H1 (cell line): ENCODE data around the gene SYF2. TPM values are rescaled to one million over a fixed set of nuclear protein-coding genes. Genes with fewer than 3 reads are reported as not detected.

Experiments
- CTCF ChIA-PET: fragments of 300-600 bp; sonication (Branson Sonifier 250); formaldehyde crosslinking; loops from one replicate; lab custom pipeline; 2021; ENCODE audit not compliant: partially characterized antibody; lab: Charles Lee
- POLR2A ChIA-PET: fragments of 300-600 bp; sonication (Branson Sonifier 250); formaldehyde crosslinking; loops from one replicate; lab custom pipeline; 2021; ENCODE audit warnings: inconsistent platforms; ENCODE audit not compliant: partially characterized antibody; lab: Charles Lee
- DNase-seq, 2 experiments: peaks; one replicate each; pipeline versions ENCODE4 v3.0.0 to v3.0.0-alpha.2; 2010 to 2022; ENCODE audit warnings: low spot score in 2 of 2, low read depth in 1 of 2, mixed read lengths in 1 of 2
- FAIRE-seq: peaks from 2 replicates; lab custom pipeline; 2011; peaks lifted over from hg19 to GRCh38; lab: Jason Lieb, UNC
- H2AFZ ChIP-seq: 2 replicates; pipeline ENCODE4 v1.8.1; 2012; ENCODE audit warnings: low read length, inconsistent platforms
- H2AK5ac ChIP-seq: 2 replicates; pipeline ENCODE4 v1.6.1; 2013; ENCODE audit warnings: low read depth, low read length
- H2BK120ac ChIP-seq: replicated peaks from 2 replicates; pipeline ENCODE3; 2013; ENCODE audit warnings: low read depth, low read length, inconsistent platforms
- H2BK12ac ChIP-seq: 2 replicates; pipeline ENCODE4 v1.6.1; 2013; ENCODE audit warnings: low read depth, low read length
- H2BK15ac ChIP-seq: 2 replicates; pipeline ENCODE4 v1.6.1; 2013; ENCODE audit warnings: low read length
- H2BK20ac ChIP-seq: 2 replicates; pipeline ENCODE4 v1.6.1; 2013; ENCODE audit warnings: low read length
- H2BK5ac ChIP-seq: 2 replicates; pipeline ENCODE4 v1.6.1; 2013; ENCODE audit warnings: low read depth, low read length
- H3K14ac ChIP-seq: 2 replicates; pipeline ENCODE4 v1.6.1; 2013; ENCODE audit warnings: inconsistent platforms; ENCODE audit not compliant: insufficient read length
- H3K18ac ChIP-seq: 2 replicates; pipeline ENCODE4 v1.6.1; 2013; ENCODE audit warnings: low read length; ENCODE audit errors: extremely low read depth
- H3K23ac ChIP-seq: 2 replicates; pipeline ENCODE4 v1.6.1; 2013; ENCODE audit warnings: inconsistent platforms; ENCODE audit not compliant: insufficient read length
- H3K23me2 ChIP-seq: 2 replicates; pipeline ENCODE4 v1.6.1; 2013; ENCODE audit warnings: low read depth, low read length
- H3K27ac ChIP-seq: 2 replicates; pipeline ENCODE4 v1.6.1; 2011; ENCODE audit warnings: low read depth, low read length, inconsistent platforms
- H3K27me3 ChIP-seq, 4 experiments: replicated peaks in 1 of 4; 1 replicate in 1 of 4; 2 replicates in 3 of 4; pipeline versions ENCODE4 v1.6.1 to v1.8.1; 2011 to 2013; ENCODE audit warnings: low read length in 3 of 4, mild to moderate bottlenecking in 3 of 4, inconsistent platforms in 2 of 4, mixed read lengths in 2 of 4, moderate library complexity in 1 of 4; ENCODE audit not compliant: control insufficient read depth in 3 of 4, insufficient read depth in 3 of 4; ENCODE audit errors: extremely low read depth in 1 of 4
- H3K36me3 ChIP-seq, 4 experiments: 2 replicates each; pipeline versions ENCODE4 v1.6.1 to v1.8.1; 2011 to 2013; ENCODE audit warnings: mild to moderate bottlenecking in 4 of 4, low read length in 3 of 4, moderate library complexity in 2 of 4, control low read depth in 1 of 4, inconsistent platforms in 1 of 4; ENCODE audit not compliant: insufficient read depth in 4 of 4, control insufficient read depth in 2 of 4
- H3K4ac ChIP-seq: replicated peaks from 2 replicates; pipeline ENCODE3; 2013; ENCODE audit warnings: low read length, low read depth, mixed read lengths, inconsistent platforms; ENCODE audit not compliant: insufficient read length
- H3K4me1 ChIP-seq, 4 experiments: replicated peaks in 1 of 4; 1 replicate in 1 of 4; 2 replicates in 3 of 4; pipeline versions ENCODE4 v1.6.1 to v1.8.1; 2011 to 2013; ENCODE audit warnings: low read length in 3 of 4, inconsistent platforms in 2 of 4, mixed read lengths in 1 of 4; ENCODE audit not compliant: insufficient read depth in 4 of 4, control insufficient read depth in 3 of 4
- H3K4me2 ChIP-seq, 2 experiments: 2 replicates each; pipeline versions ENCODE4 v1.6.1 to v1.8.1; 2011 to 2013; ENCODE audit warnings: low read depth in 2 of 2, low read length in 2 of 2, control low read depth in 1 of 2, inconsistent platforms in 1 of 2, mild to moderate bottlenecking in 1 of 2; ENCODE audit not compliant: insufficient read depth in 1 of 2
- H3K4me3 ChIP-seq, 4 experiments: fragments of 200-600, 300-600 bp in 1 of 4; sonication (generic), shearing (Covaris generic), sonication (Bioruptor Twin) in 1 of 4; 2 replicates each; pipeline versions ENCODE4 v1.5.1 to v1.8.1; 2011 to 2016; ENCODE audit warnings: low read length in 4 of 4, low read depth in 3 of 4, control low read depth in 2 of 4, inconsistent platforms in 2 of 4, mild to moderate bottlenecking in 2 of 4, mixed read lengths in 1 of 4, moderate library complexity in 1 of 4; ENCODE audit not compliant: insufficient read depth in 2 of 4; ENCODE audit errors: extremely low read depth in 1 of 4
- H3K56ac ChIP-seq: replicated peaks from 2 replicates; pipeline ENCODE3; 2013; ENCODE audit warnings: low read depth, mild to moderate bottlenecking, mixed read lengths, low read length, inconsistent platforms; ENCODE audit not compliant: insufficient read length
- H3K79me1 ChIP-seq: 2 replicates; pipeline ENCODE4 v1.6.1; 2013; ENCODE audit warnings: low read depth, low read length, control low read depth
- H3K79me2 ChIP-seq, 2 experiments: 2 replicates each; pipeline versions ENCODE4 v1.6.1 to v1.8.1; 2012 to 2013; ENCODE audit warnings: low read length in 2 of 2, mild to moderate bottlenecking in 2 of 2, inconsistent platforms in 1 of 2; ENCODE audit not compliant: insufficient read depth in 2 of 2, control insufficient read depth in 1 of 2
- H3K9ac ChIP-seq, 4 experiments: replicated peaks in 1 of 4; 1 replicate in 1 of 4; 2 replicates in 3 of 4; pipeline versions ENCODE4 v1.6.1 to v1.8.1; 2011 to 2013; ENCODE audit warnings: low read depth in 3 of 4, low read length in 3 of 4, control low read depth in 2 of 4, mild to moderate bottlenecking in 2 of 4, moderate library complexity in 2 of 4, inconsistent platforms in 1 of 4; ENCODE audit errors: extremely low read depth in 1 of 4
- H3K9me3 ChIP-seq, 2 experiments: 2 replicates each; pipeline versions ENCODE4 v1.6.1 to v1.8.1; 2012 to 2013; ENCODE audit warnings: mild to moderate bottlenecking in 2 of 2, moderate library complexity in 2 of 2, control low read depth in 1 of 2, inconsistent platforms in 1 of 2, low read depth in 1 of 2, low read length in 1 of 2, mixed read lengths in 1 of 2; ENCODE audit not compliant: insufficient read depth in 2 of 2
- H4K20me1 ChIP-seq, 2 experiments: replicated peaks in 1 of 2; 2 replicates each; pipeline versions ENCODE3 to v1.8.1; 2011 to 2013; ENCODE audit warnings: inconsistent platforms in 2 of 2, low read length in 2 of 2, mild to moderate bottlenecking in 1 of 2; ENCODE audit not compliant: insufficient read depth in 2 of 2, control insufficient read depth in 1 of 2
- H4K5ac ChIP-seq: 2 replicates; pipeline ENCODE4 v1.6.1; 2013; ENCODE audit warnings: low read length, low read depth, mixed read lengths, inconsistent platforms; ENCODE audit not compliant: insufficient read length
- H4K8ac ChIP-seq: 2 replicates; pipeline ENCODE4 v1.8.0; 2013; ENCODE audit warnings: mild to moderate bottlenecking, moderate library complexity, low read length, inconsistent platforms; ENCODE audit not compliant: insufficient read depth; ENCODE audit errors: extremely low read depth
- H4K91ac ChIP-seq: replicated peaks from 2 replicates; pipeline ENCODE3; 2013; ENCODE audit warnings: low read length, mixed read lengths, inconsistent platforms; ENCODE audit not compliant: insufficient read length
- CBX8 ChIP-seq: fragments of 300-800, 300-1000 bp; sonication (generic); IDR thresholded peaks from 2 replicates; pipeline ENCODE4 v1.7.1; 2016; ENCODE audit warnings: low read depth, low read length, borderline replicate concordance
- CHD2 ChIP-seq: IDR thresholded peaks from 2 replicates; pipeline ENCODE4 v1.6.1; 2012; ENCODE audit warnings: low read length, improper control_type of control experiment
- CTBP2 ChIP-seq: IDR thresholded peaks from 2 replicates; pipeline ENCODE4 v1.7.0; 2011; ENCODE audit warnings: borderline replicate concordance, mild to moderate bottlenecking, moderate library complexity, mixed read lengths, low read length; ENCODE audit not compliant: insufficient read depth, insufficient read length
- EP300 ChIP-seq, 2 experiments: IDR thresholded peaks; 1 replicate in 1 of 2; 2 replicates in 1 of 2; pipeline ENCODE4 v1.6.1; 2011 to 2012; ENCODE audit warnings: low read depth in 2 of 2, low read length in 2 of 2, mild to moderate bottlenecking in 2 of 2, borderline replicate concordance in 1 of 2, inconsistent platforms in 1 of 2, moderate library complexity in 1 of 2
- FOSL1 ChIP-seq: IDR thresholded peaks from 2 replicates; pipeline ENCODE4 v1.6.1; 2011; ENCODE audit warnings: mild to moderate bottlenecking, low read depth, low read length, moderate library complexity; ENCODE audit not compliant: insufficient read depth
- JUN ChIP-seq: IDR thresholded peaks from 2 replicates; pipeline ENCODE4 v1.6.1; 2011; ENCODE audit warnings: low read depth, mild to moderate bottlenecking, improper control_type of control experiment, low read length
- MAFK ChIP-seq: IDR thresholded peaks from 2 replicates; pipeline ENCODE4 v1.6.1; 2012; ENCODE audit warnings: low read depth, mild to moderate bottlenecking, improper control_type of control experiment, low read length
- NANOG ChIP-seq: IDR thresholded peaks from 2 replicates; pipeline ENCODE4 v1.6.1; 2011; ENCODE audit warnings: low read length, low read depth, mild to moderate bottlenecking, inconsistent platforms; ENCODE audit not compliant: insufficient read depth, poor library complexity, severe bottlenecking
- POLR2AphosphoS5 ChIP-seq: IDR thresholded peaks from 2 replicates; pipeline ENCODE4 v1.6.1; 2011; ENCODE audit warnings: low read depth, low read length
- SIRT6 ChIP-seq: IDR thresholded peaks from one replicate; pipeline ENCODE4 v1.7.1; 2012; ENCODE audit warnings: low read length, inconsistent platforms
- SIX5 ChIP-seq: IDR thresholded peaks from 2 replicates; pipeline ENCODE4 v1.6.1; 2011; ENCODE audit warnings: mild to moderate bottlenecking, low read depth, low read length
- SUZ12 ChIP-seq: fragments of 200-600 bp; sonication (generic); IDR thresholded peaks from 2 replicates; pipeline ENCODE4 v1.6.1; 2012; ENCODE audit warnings: mild to moderate bottlenecking, inconsistent platforms, low read length, moderate library complexity, mixed read lengths
- TBP ChIP-seq: IDR thresholded peaks from 2 replicates; pipeline ENCODE4 v1.6.1; 2011; ENCODE audit warnings: low read depth, low read length, improper control_type of control experiment
- WGBS, 2 experiments: shearing (Covaris generic) in 1 of 2; methylation state at CpG; one replicate each; pipeline versions ENCODE4 v1.1.6 to v1.1.7; 2013 to 2015; ENCODE audit warnings: low lambda C conversion rate in 2 of 2, mixed read lengths in 2 of 2, inconsistent platforms in 1 of 2, low coverage in 1 of 2, missing lambda C conversion rate in 1 of 2; ENCODE audit not compliant: insufficient replicate concordance in 2 of 2, insufficient coverage in 1 of 2, insufficient read length in 1 of 2; ENCODE audit errors: extremely low coverage in 1 of 2, missing lambda C conversion rate in 1 of 2; 5-methylcytosine and 5-hydroxymethylcytosine counted together
- polyA plus RNA-seq, 7 experiments: library from polyadenylated mRNA; depleted of rRNA in 3 of 7; stranded (reverse) in 5 of 7; unstranded in 2 of 7; fragments of >200 nt in 5 of 7; fragments of 200-250 nt in 2 of 7; gene quantifications; 1 replicate in 5 of 7; 2 replicates in 1 of 7; 4 replicates in 1 of 7; pipeline versions ENCODE4 v1.2.1 to v1.2.3, GENCODE V29; 2011 to 2013; ENCODE audit warnings: missing spikeins in 2 of 7, mixed read lengths in 2 of 7
- total RNA-seq: library from RNA; stranded (reverse); fragmentation: NEBNext Ultra II Directional; extraction: Animal tissue kit (Norgen Biotek cat#: 25700); gene quantifications from 2 replicates; pipeline ENCODE4 v1.2.1, GENCODE V29; 2021
- TF ChIP-seq, protein P1 (sequence below): IDR thresholded peaks from 2 replicates; pipeline ENCODE4 v1.6.1; 2011; ENCODE audit warnings: low read depth, mild to moderate bottlenecking, low read length; ENCODE audit not compliant: insufficient read depth

The SYF2 gene
- total and polyA plus RNA-seq, 2 of the 8 experiments (the other 6 are each of a cell fraction or from before 2014, with no cell fraction given) = 7.5 to 33.0 TPM

DNA sequence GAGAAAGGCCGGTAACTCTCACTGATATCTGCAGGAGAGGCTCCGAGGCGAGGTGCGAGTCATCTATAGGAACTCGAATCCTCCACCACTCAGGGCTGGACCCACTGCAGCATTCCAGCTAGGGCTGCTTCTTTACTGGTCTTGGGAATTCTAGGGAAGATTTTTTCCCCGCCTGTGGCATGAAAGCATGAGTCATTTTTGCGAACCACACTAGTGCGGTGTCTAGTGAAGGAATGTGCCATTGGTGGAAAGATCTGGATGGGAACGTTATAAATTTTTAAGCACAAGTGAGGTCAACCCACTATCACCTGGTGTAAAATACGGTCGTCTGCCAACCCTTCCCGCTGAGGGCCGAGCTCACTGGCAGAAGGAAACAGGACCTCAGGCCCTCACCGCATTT, 49.7 kb downstream of the SYF2 start:
- H4K91ac ChIP-seq = no peak overlapping the region
- no peak overlapping the region for H2BK15ac ChIP-seq
- H3K23ac ChIP-seq = no peak overlapping the region
- H4K8ac ChIP-seq = no peak overlapping the region
- H3K56ac ChIP-seq = no peak overlapping the region
- H2BK120ac ChIP-seq = no peak overlapping the region
- H3K79me1 ChIP-seq = no peaks in the 10 kb centered on the region
- DNase-seq = no peak
- FAIRE-seq = no peak
- WGBS, 2 experiments = 90% methylated on average over 14 of the region's 14 CpGs; no CpG with 5 or more reads in 1 of the 2 experiments
- H3K4me1 ChIP-seq = no peaks in the 10 kb centered on the region
- no peaks in the 10 kb centered on the region for H4K20me1 ChIP-seq
- H2AFZ ChIP-seq = no peak overlapping the region
- H3K79me2 ChIP-seq = no peaks in the 10 kb centered on the region
- no peak overlapping the region for H3K4me3 ChIP-seq
- H3K9me3 ChIP-seq = no peaks in the 10 kb centered on the region; a peak in 1 of 4 replicates
- no peaks in the 10 kb centered on the region for H3K23me2 ChIP-seq
- no peak overlapping the region for H3K18ac ChIP-seq
- H3K4me2 ChIP-seq = no peak overlapping the region
- H4K5ac ChIP-seq = no peak overlapping the region
- H2BK5ac ChIP-seq = no peak overlapping the region
- H2AK5ac ChIP-seq = no peak overlapping the region
- H3K4ac ChIP-seq = no peak overlapping the region
- ChIA-PET POLR2A (no interaction called here), CTCF (interaction anchor here (1.0 to 1.3 kb wide), 2 partner anchors 34 to 203 kb away, joined by 3 to 4 read pairs; no protein-coding TSS in a partner anchor)
- H3K27ac ChIP-seq = no peak overlapping the region
- no peak overlapping the region for H2BK20ac ChIP-seq
- H3K36me3 ChIP-seq = no peaks in the 10 kb centered on the region
- TF ChIP-seq JUN = no peak
- TF ChIP-seq EP300 (IDR thresholded peaks at IDR 0.05; ENCODE audit: borderline replicate concordance in 1 of 2, low read depth in 2 of 2, low read length in 2 of 2) = no peak
- TF ChIP-seq NANOG = no peak
- TF ChIP-seq SUZ12 = no peak
- no peak for TF ChIP-seq CHD2
- no peak for TF ChIP-seq SIX5
- TF ChIP-seq CTBP2 = no peak
- no peak for TF ChIP-seq MAFK
- no peak for TF ChIP-seq SIRT6
- TF ChIP-seq, protein P1, sequence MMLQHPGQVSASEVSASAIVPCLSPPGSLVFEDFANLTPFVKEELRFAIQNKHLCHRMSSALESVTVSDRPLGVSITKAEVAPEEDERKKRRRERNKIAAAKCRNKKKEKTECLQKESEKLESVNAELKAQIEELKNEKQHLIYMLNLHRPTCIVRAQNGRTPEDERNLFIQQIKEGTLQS = no peak
- TF ChIP-seq FOSL1 = no peak
- no peak for TF ChIP-seq CBX8
- no peak for TF ChIP-seq TBP
- TF ChIP-seq POLR2AphosphoS5 = no peak
- no peak overlapping the region for H3K9ac ChIP-seq
- no peak overlapping the region for H2BK12ac ChIP-seq
- no peak overlapping the region for H3K14ac ChIP-seq
- H3K27me3 ChIP-seq = no peaks in the 10 kb centered on the region
